Activated B cell treated with CpG ODN at 0.5 μM for 24 hours (primary cell): ENCODE results near the gene CCDC82. TPM values are rescaled to one million over a fixed set of nuclear protein-coding genes. Genes with fewer than 3 reads are reported as not detected.

Experiments used
- ATAC-seq: fragments of 200-7000 bp; cut with Tn5 transposase; one replicate; pipeline ENCODE4 v1.10.0; 2021; ENCODE audit warnings: low read depth, mild to moderate bottlenecking, moderate library complexity
- CTCF ChIA-PET: fragments of 350-600 bp; sonication (Branson Sonifier 250); formaldehyde crosslinking; loops from one replicate; lab custom pipeline; 2021; ENCODE audit warnings: antibody characterized with exemption; lab: Charles Lee
- POLR2A ChIA-PET: fragments of 350-600 bp; sonication (Branson Sonifier 250); formaldehyde crosslinking; loops from one replicate; lab custom pipeline; 2021; ENCODE audit warnings: antibody characterized with exemption; lab: Charles Lee
- DNase-seq: peaks from one replicate; pipeline ENCODE4 v3.0.0; 2022
- H3K27ac Mint-ChIP-seq: one replicate; pipeline ENCODE4 v1.8.0; 2020; ENCODE audit warnings: mixed read lengths
- H3K27me3 Mint-ChIP-seq: one replicate; pipeline ENCODE4 v1.8.0; 2021; ENCODE audit warnings: mixed read lengths
- H3K36me3 Mint-ChIP-seq: one replicate; pipeline ENCODE4 v1.8.0; 2021; ENCODE audit warnings: low read depth, mixed read lengths
- H3K4me1 Mint-ChIP-seq: one replicate; pipeline ENCODE4 v1.8.0; 2021; ENCODE audit warnings: mixed read lengths
- H3K4me3 Mint-ChIP-seq: one replicate; pipeline ENCODE4 v1.8.0; 2020; ENCODE audit warnings: mild to moderate bottlenecking, mixed read lengths
- H3K9me3 Mint-ChIP-seq: one replicate; pipeline ENCODE4 v1.8.0; 2020; ENCODE audit warnings: mixed read lengths
- CTCF ChIP-seq: fragments of 200-600 bp; IDR thresholded peaks from one replicate; pipeline ENCODE4 v1.8.0; 2022; ENCODE audit warnings: antibody characterized with exemption, mild to moderate bottlenecking
- intact Hi-C: fragments of 100-400 bp; cut with micrococcal nuclease; formaldehyde crosslinking; loops from one replicate; pipeline ENCODE4 v1.15.1; 2024
- total RNA-seq: library from RNA; stranded (reverse); gene quantifications from 2 replicates; pipeline ENCODE4 v1.2.3, GENCODE V29; 2022

The CCDC82 gene
- total RNA-seq, 1 donor from 2014 or later: 33.8 TPM

GRCh38 chr11:96317571-96317970 is 72.1 kb downstream of the CCDC82 start:
- no peak overlapping the region for H3K4me3 Mint-ChIP-seq
- ChIA-PET POLR2A (no interaction called here), CTCF (no interaction called here)
- TF ChIP-seq CTCF: no peak
- peaks cover 37% of the 10 kb centered on the region for H3K36me3 Mint-ChIP-seq
- intact Hi-C loops: no loop called here
- H3K9me3 Mint-ChIP-seq: no peaks in the 10 kb centered on the region
- ATAC-seq (no peak), DNase-seq (no peak)
- no peaks in the 10 kb centered on the region for H3K27me3 Mint-ChIP-seq
- H3K4me1 Mint-ChIP-seq: peaks cover 36% of the 10 kb centered on the region
- no peak overlapping the region for H3K27ac Mint-ChIP-seq

- Mint-ChIP-seq H3K4me1 (peaks cover 37% of the 10 kb centered on the region), H3K27me3 (no peaks in the 10 kb centered on the region), H3K27ac (no peak overlapping the region), H3K36me3 (peaks cover 35% of the 10 kb centered on the region), H3K9me3 (no peaks in the 10 kb centered on the region), H3K4me3 (no peak overlapping the region)
- CTCF ChIA-PET: no interaction called here
- intact Hi-C loops: no loop called here
- ATAC-seq (no peak), DNase-seq (no peak)
- no peak for TF ChIP-seq CTCF
- POLR2A ChIA-PET: interaction anchor here (0.5 kb wide), 1 partner anchor 12 kb away, joined by 3 read pairs; no protein-coding TSS in a partner anchor
Observed at GRCh38 chr11:96316869-96317268, 72.8 kb downstream of the CCDC82 start.

- ChIA-PET CTCF (no interaction called here), POLR2A (no interaction called here)
- ATAC-seq: no peak
- H3K9me3 Mint-ChIP-seq: no peaks in the 10 kb centered on the region
- H3K36me3 Mint-ChIP-seq: peaks cover 39% of the 10 kb centered on the region
- TF ChIP-seq CTCF: no peak
- H3K4me1 Mint-ChIP-seq: peaks cover 40% of the 10 kb centered on the region
- no peaks in the 10 kb centered on the region for H3K27me3 Mint-ChIP-seq
- no peak overlapping the region for H3K4me3 Mint-ChIP-seq
- no peak for DNase-seq
- intact Hi-C loops: no loop called here
- no peak overlapping the region for H3K27ac Mint-ChIP-seq
Observed at GRCh38 chr11:96315476-96315875, 74.2 kb downstream of the CCDC82 start.

- Mint-ChIP-seq H3K9me3 (no peaks in the 10 kb centered on the region), H3K4me3 (no peak overlapping the region), H3K27ac (no peak overlapping the region), H3K36me3 (peaks cover 38% of the 10 kb centered on the region), H3K27me3 (no peaks in the 10 kb centered on the region), H3K4me1 (peaks cover 39% of the 10 kb centered on the region)
- ATAC-seq: no peak
- no peak for TF ChIP-seq CTCF
- DNase-seq: no peak
- POLR2A ChIA-PET: interaction anchor here (0.6 to 0.7 kb wide), 2 partner anchors 17 to 86 kb away, joined by 3 read pairs; no protein-coding TSS in a partner anchor
- CTCF ChIA-PET: interaction anchor here (1.2 kb wide), 1 partner anchor 28 kb away, joined by 3 read pairs; the partner anchor contains the start of gene MAML2
- intact Hi-C loops: no loop called here
Observed at GRCh38 chr11:96314326-96315020, 75.2 kb downstream of the CCDC82 start.

- intact Hi-C loops: no loop called here
- no peak overlapping the region for H3K4me3 Mint-ChIP-seq
- no peaks in the 10 kb centered on the region for H3K27me3 Mint-ChIP-seq
- no peaks in the 10 kb centered on the region for H3K9me3 Mint-ChIP-seq
- ATAC-seq (no peak), DNase-seq (no peak)
- peaks cover 45% of the 10 kb centered on the region for H3K4me1 Mint-ChIP-seq
- CTCF ChIA-PET: interaction anchor here (0.6 kb wide), 1 partner anchor 257 kb away, joined by 3 read pairs; no protein-coding TSS in a partner anchor
- H3K27ac Mint-ChIP-seq: no peak overlapping the region
- POLR2A ChIA-PET: no interaction called here
- peaks cover 34% of the 10 kb centered on the region for H3K36me3 Mint-ChIP-seq
- no peak for TF ChIP-seq CTCF
Observed at GRCh38 chr11:96313163-96313562, 76.5 kb downstream of the CCDC82 start.
